Measurements from ENCODE around the gene KLHL12.

The KLHL12 gene

DNA sequence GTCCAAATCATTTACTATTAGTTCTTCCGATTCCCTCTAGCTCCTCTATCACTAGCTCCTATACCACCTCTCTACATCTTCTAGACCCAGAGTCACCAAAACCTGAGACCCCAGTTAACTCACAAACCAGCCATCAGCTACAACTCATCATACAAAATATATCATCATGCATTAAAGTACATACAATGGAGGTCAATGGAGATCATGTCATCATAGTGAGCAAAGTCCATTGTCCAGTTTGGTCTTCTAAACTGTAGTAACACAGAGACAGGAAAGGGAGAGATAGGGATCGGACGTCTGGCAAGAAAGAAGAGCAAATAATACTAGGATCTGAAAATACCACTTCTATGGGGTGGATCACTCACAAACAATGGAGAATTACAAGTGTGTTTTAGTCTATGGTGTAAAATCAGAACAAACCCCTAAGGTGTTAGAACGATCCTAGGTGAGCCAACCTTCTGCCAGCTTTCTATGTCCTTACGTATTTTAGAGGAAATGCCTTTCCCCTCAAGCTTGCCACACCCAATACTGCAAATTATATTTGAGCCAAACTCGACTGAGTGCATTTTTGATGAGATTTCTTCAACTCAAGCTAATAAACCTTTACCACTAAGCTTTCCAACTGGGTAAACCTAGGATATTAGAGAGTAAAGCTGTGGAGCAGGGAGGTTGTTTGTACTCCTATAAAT lies 27.2 kb upstream of the KLHL12 start:
- TF ChIP-seq, protein P1, sequence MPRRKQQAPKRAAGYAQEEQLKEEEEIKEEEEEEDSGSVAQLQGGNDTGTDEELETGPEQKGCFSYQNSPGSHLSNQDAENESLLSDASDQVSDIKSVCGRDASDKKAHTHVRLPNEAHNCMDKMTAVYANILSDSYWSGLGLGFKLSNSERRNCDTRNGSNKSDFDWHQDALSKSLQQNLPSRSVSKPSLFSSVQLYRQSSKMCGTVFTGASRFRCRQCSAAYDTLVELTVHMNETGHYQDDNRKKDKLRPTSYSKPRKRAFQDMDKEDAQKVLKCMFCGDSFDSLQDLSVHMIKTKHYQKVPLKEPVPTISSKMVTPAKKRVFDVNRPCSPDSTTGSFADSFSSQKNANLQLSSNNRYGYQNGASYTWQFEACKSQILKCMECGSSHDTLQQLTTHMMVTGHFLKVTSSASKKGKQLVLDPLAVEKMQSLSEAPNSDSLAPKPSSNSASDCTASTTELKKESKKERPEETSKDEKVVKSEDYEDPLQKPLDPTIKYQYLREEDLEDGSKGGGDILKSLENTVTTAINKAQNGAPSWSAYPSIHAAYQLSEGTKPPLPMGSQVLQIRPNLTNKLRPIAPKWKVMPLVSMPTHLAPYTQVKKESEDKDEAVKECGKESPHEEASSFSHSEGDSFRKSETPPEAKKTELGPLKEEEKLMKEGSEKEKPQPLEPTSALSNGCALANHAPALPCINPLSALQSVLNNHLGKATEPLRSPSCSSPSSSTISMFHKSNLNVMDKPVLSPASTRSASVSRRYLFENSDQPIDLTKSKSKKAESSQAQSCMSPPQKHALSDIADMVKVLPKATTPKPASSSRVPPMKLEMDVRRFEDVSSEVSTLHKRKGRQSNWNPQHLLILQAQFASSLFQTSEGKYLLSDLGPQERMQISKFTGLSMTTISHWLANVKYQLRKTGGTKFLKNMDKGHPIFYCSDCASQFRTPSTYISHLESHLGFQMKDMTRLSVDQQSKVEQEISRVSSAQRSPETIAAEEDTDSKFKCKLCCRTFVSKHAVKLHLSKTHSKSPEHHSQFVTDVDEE (CRISPR knock-in tag; IDR thresholded peaks at IDR 0.05), result no peak
- no peak for TF ChIP-seq PPARA (CRISPR knock-in tag; IDR thresholded peaks at IDR 0.05; ENCODE audit: borderline replicate concordance)
- no peak for TF ChIP-seq OSR1 (CRISPR knock-in tag; IDR thresholded peaks at IDR 0.05)
- no peak for TF ChIP-seq ZFP30 (CRISPR knock-in tag; IDR thresholded peaks at IDR 0.05)
- TF ChIP-seq TCF4 (CRISPR knock-in tag; IDR thresholded peaks at IDR 0.05; ENCODE audit: borderline replicate concordance), result no peak
- TF ChIP-seq SNAI2 (CRISPR knock-in tag; IDR thresholded peaks at IDR 0.05), result no peak
- no peak for TF ChIP-seq RARB (CRISPR knock-in tag; IDR thresholded peaks at IDR 0.05)
- TF ChIP-seq ZC3H10 (CRISPR knock-in tag; IDR thresholded peaks at IDR 0.05), result no peak
- no peak for TF ChIP-seq ZNF8 (CRISPR knock-in tag; IDR thresholded peaks at IDR 0.05)
- ATAC-seq, result no peak

DNA sequence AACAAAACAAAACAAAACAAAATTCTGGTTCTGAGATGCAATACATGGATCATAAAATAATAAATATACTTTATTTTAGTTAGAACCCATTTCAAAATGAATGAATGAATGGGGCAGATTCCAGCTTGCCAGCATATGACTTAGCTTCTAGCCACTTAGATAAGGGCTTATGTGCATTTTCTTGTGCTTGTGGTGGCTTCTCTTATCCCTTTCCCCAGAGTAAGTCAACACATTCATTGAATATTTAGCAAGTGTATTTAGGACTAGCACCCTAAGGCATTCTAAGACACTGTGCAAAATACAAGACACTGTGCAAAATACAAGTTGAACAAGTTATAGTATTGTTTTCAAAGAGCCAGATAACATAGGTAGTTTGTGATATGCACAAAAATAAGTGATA lies 26.4 kb upstream of the KLHL12 start:
- TF ChIP-seq, protein P2, sequence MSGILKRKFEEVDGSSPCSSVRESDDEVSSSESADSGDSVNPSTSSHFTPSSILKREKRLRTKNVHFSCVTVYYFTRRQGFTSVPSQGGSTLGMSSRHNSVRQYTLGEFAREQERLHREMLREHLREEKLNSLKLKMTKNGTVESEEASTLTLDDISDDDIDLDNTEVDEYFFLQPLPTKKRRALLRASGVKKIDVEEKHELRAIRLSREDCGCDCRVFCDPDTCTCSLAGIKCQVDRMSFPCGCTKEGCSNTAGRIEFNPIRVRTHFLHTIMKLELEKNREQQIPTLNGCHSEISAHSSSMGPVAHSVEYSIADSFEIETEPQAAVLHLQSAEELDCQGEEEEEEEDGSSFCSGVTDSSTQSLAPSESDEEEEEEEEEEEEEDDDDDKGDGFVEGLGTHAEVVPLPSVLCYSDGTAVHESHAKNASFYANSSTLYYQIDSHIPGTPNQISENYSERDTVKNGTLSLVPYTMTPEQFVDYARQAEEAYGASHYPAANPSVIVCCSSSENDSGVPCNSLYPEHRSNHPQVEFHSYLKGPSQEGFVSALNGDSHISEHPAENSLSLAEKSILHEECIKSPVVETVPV (CRISPR knock-in tag; IDR thresholded peaks at IDR 0.05), result no peak
- no peak for TF ChIP-seq ISL1 (CRISPR knock-in tag; IDR thresholded peaks at IDR 0.05)
- no peak for TF ChIP-seq ESRRG (CRISPR knock-in tag; IDR thresholded peaks at IDR 0.05)
- TF ChIP-seq ZFP3 (CRISPR knock-in tag; IDR thresholded peaks at IDR 0.05), result no peak
- TF ChIP-seq TCF4 (CRISPR knock-in tag; IDR thresholded peaks at IDR 0.05; ENCODE audit: borderline replicate concordance), result no peak
- TF ChIP-seq ZNF8 (CRISPR knock-in tag; IDR thresholded peaks at IDR 0.05), result no peak
- no peak for TF ChIP-seq RARB (CRISPR knock-in tag; IDR thresholded peaks at IDR 0.05)
- no peak for TF ChIP-seq BACH2 (CRISPR knock-in tag; IDR thresholded peaks at IDR 0.05; ENCODE audit: borderline replicate concordance)
- no peak for TF ChIP-seq ZFP30 (CRISPR knock-in tag; IDR thresholded peaks at IDR 0.05)
- no peak for TF ChIP-seq ZC3H10 (CRISPR knock-in tag; IDR thresholded peaks at IDR 0.05)
- TF ChIP-seq, protein P3, sequence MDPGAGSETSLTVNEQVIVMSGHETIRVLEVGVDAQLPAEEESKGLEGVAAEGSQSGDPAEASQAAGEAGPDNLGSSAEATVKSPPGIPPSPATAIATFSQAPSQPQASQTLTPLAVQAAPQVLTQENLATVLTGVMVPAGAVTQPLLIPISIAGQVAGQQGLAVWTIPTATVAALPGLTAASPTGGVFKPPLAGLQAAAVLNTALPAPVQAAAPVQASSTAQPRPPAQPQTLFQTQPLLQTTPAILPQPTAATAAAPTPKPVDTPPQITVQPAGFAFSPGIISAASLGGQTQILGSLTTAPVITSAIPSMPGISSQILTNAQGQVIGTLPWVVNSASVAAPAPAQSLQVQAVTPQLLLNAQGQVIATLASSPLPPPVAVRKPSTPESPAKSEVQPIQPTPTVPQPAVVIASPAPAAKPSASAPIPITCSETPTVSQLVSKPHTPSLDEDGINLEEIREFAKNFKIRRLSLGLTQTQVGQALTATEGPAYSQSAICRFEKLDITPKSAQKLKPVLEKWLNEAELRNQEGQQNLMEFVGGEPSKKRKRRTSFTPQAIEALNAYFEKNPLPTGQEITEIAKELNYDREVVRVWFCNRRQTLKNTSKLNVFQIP (CRISPR knock-in tag; IDR thresholded peaks at IDR 0.05; ENCODE audit: borderline replicate concordance, low read depth), result no peak
- TF ChIP-seq ZNF565 (CRISPR knock-in tag; conservative IDR thresholded peaks at IDR 0.05; ENCODE audit: low read depth), result no peak
- no peak for TF ChIP-seq ARNTL (CRISPR knock-in tag; IDR thresholded peaks at IDR 0.05; ENCODE audit: borderline replicate concordance, low read depth)

DNA sequence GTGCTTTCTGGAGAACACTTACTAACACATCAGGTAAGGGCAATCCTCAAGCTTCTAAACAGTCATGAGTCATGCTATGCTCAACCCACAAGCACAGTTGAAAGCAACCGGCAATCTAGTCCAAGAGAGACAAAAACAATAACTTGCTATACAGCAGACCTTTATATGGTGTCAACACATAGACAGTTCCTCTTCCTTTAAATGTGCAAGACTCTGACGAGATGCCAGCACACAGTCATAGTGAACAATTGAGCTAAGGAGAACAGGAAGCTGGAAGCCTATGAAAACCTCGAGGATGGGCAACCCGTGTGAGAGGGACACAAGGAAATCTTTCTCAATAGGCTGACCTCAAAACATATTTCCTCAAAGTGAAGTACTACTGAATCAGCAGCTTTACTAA lies 25.8 kb upstream of the KLHL12 start:
- no peak for TF ChIP-seq PPARA (CRISPR knock-in tag; IDR thresholded peaks at IDR 0.05; ENCODE audit: borderline replicate concordance)
- no peak for TF ChIP-seq RARB (CRISPR knock-in tag; IDR thresholded peaks at IDR 0.05)
- TF ChIP-seq ZFP30 (CRISPR knock-in tag; IDR thresholded peaks at IDR 0.05), result no peak
- no peak for TF ChIP-seq ZC3H10 (CRISPR knock-in tag; IDR thresholded peaks at IDR 0.05)
- TF ChIP-seq ZNF70 (CRISPR knock-in tag; IDR thresholded peaks at IDR 0.05), result no peak
- no peak for TF ChIP-seq GLIS3 (CRISPR knock-in tag; IDR thresholded peaks at IDR 0.05)
- no peak for TF ChIP-seq TOX (CRISPR knock-in tag; IDR thresholded peaks at IDR 0.05; ENCODE audit: borderline replicate concordance)
- no peak for TF ChIP-seq SNAI2 (CRISPR knock-in tag; IDR thresholded peaks at IDR 0.05)
- TF ChIP-seq ARNTL (CRISPR knock-in tag; IDR thresholded peaks at IDR 0.05; ENCODE audit: borderline replicate concordance, low read depth), result no peak
- TF ChIP-seq BACH2 (CRISPR knock-in tag; IDR thresholded peaks at IDR 0.05; ENCODE audit: borderline replicate concordance), result no peak
- no peak for TF ChIP-seq ESRRG (CRISPR knock-in tag; IDR thresholded peaks at IDR 0.05)
- no peak for ATAC-seq

More for the DNA sequence above, 26.4 kb upstream of the KLHL12 start:
- ATAC-seq, result no peak

DNA sequence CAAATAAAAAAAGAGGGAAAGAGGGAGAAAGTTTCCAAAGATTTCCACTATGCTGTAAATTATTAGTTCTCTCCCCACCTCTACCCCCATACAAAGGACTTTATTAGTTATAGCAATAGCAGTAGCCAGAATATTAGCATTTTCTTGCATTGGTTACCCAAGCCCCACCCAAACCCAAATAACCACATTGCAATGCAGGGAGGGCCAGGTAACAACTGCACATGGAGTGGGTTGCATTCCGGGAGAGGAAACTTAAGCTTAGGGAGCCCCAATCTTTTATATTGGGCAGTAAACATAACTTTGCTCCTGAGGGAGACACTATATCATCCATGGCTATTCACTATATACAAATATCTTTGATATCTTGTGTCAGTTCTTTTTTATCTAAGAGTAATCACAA lies 25.1 kb upstream of the KLHL12 start:
- no peak for ATAC-seq
- no peak for TF ChIP-seq ISL1 (CRISPR knock-in tag; IDR thresholded peaks at IDR 0.05)

DNA sequence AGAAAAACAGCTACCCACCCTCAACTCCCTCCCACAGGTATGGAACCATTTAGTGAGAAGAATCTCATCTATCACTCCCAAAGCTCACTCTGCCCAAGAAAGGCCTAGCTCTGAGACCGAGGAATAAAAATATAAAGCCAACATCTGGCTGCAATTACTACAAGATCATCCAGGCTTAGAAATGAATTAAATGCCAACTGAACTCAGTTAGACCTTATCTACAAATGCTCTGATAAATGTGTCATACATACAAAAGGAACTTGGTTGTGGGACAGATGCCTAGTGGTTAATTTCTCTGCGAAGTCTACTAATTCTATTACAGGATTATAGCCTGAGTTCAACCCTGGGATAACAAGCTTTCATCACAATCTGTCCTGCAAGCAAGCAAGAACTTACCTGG lies 24.4 kb upstream of the KLHL12 start:
- ATAC-seq, result peak; percentile 72
- TF ChIP-seq ZNF8 (CRISPR knock-in tag; IDR thresholded peaks at IDR 0.05), result no peak
- TF ChIP-seq, protein P4, sequence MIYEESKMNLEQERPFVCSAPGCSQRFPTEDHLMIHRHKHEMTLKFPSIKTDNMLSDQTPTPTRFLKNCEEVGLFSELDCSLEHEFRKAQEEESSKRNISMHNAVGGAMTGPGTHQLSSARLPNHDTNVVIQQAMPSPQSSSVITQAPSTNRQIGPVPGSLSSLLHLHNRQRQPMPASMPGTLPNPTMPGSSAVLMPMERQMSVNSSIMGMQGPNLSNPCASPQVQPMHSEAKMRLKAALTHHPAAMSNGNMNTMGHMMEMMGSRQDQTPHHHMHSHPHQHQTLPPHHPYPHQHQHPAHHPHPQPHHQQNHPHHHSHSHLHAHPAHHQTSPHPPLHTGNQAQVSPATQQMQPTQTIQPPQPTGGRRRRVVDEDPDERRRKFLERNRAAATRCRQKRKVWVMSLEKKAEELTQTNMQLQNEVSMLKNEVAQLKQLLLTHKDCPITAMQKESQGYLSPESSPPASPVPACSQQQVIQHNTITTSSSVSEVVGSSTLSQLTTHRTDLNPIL (CRISPR knock-in tag; IDR thresholded peaks at IDR 0.05; ENCODE audit: low read depth), result no peak
- TF ChIP-seq, protein P3 (CRISPR knock-in tag; IDR thresholded peaks at IDR 0.05; ENCODE audit: borderline replicate concordance, low read depth), result no peak
- TF ChIP-seq, protein P5, sequence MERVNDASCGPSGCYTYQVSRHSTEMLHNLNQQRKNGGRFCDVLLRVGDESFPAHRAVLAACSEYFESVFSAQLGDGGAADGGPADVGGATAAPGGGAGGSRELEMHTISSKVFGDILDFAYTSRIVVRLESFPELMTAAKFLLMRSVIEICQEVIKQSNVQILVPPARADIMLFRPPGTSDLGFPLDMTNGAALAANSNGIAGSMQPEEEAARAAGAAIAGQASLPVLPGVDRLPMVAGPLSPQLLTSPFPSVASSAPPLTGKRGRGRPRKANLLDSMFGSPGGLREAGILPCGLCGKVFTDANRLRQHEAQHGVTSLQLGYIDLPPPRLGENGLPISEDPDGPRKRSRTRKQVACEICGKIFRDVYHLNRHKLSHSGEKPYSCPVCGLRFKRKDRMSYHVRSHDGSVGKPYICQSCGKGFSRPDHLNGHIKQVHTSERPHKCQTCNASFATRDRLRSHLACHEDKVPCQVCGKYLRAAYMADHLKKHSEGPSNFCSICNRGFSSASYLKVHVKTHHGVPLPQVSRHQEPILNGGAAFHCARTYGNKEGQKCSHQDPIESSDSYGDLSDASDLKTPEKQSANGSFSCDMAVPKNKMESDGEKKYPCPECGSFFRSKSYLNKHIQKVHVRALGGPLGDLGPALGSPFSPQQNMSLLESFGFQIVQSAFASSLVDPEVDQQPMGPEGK (CRISPR knock-in tag; IDR thresholded peaks at IDR 0.05; ENCODE audit: borderline replicate concordance), result no peak
- TF ChIP-seq SNAI2 (CRISPR knock-in tag; IDR thresholded peaks at IDR 0.05), result no peak

Measured in SK-N-SH treated with all-trans-retinoic acid at 6 μM for 48 hours (cell line).